ENCODE results near the gene NRM. TPM values are rescaled to one million over a fixed set of nuclear protein-coding genes. Genes with fewer than 3 reads are reported as not detected.

Gene NRM
- total and polyA plus RNA-seq, 2 experiments from 2014 or later: 13.8 to 33.8 TPM

GRCh38 chr6:30657454-30657853 is 33.3 kb downstream of the NRM start (continued):
- TF ChIP-seq CTCF (conservative IDR thresholded peaks at IDR 0.05; ENCODE audit: low read depth in 2 of 2): no peak
- TF ChIP-seq NANOG (IDR thresholded peaks at IDR 0.05; ENCODE audit: borderline replicate concordance): no peak
- no peak for TF ChIP-seq CREB1 (CRISPR knock-in tag; IDR thresholded peaks at IDR 0.05; ENCODE audit: low read depth)

GRCh38 chr6:30656513-30656912 is 34.3 kb downstream of the NRM start:
- H3F3A ChIP-seq (replicated peaks; ENCODE audit: low read depth): peaks cover 7% of the 10 kb centered on the region; the same call in 1 of the 2 replicates
- H3K4me1 ChIP-seq (ENCODE audit: insufficient read depth): no peaks in the 10 kb centered on the region
- H3K79me2 ChIP-seq (replicated peaks; ENCODE audit: insufficient read depth): no peaks in the 10 kb centered on the region
- peaks cover 25% of the 10 kb centered on the region for H3K36me3 ChIP-seq (ENCODE audit: insufficient read depth)
- no peaks in the 10 kb centered on the region for H3K27me3 ChIP-seq (ENCODE audit: insufficient read depth)
- no peaks in the 10 kb centered on the region for H3K9me2 ChIP-seq (ENCODE audit: insufficient read depth)
- H3K4me2 ChIP-seq: no peak overlapping the region
- Mint-ChIP-seq H3K27ac (no peak overlapping the region), H3K9me3 (no peaks in the 10 kb centered on the region), H3K4me3 (no peak overlapping the region), H3K27me3 (ENCODE audit: insufficient read depth, low read depth, poor library complexity) (peaks cover 9% of the 10 kb centered on the region), H3K4me1 (no peaks in the 10 kb centered on the region), H3K36me3 (ENCODE audit: low read depth) (peaks cover 79% of the 10 kb centered on the region)
- DNase-seq (ENCODE audit: low spot score) (no peak), ATAC-seq (no peak)
- peaks cover 6% of the 10 kb centered on the region; the same call in 1 of the 2 replicates for H4K20me1 ChIP-seq (replicated peaks; ENCODE audit: insufficient read depth)
- H2AFZ ChIP-seq: no peak overlapping the region
- H3K4me3 ChIP-seq: no peak overlapping the region
- no peak overlapping the region for H3K27ac ChIP-seq (ENCODE audit: low read depth)
- TF ChIP-seq POLR2AphosphoS5 (IDR thresholded peaks at IDR 0.05; ENCODE audit: low read depth) (no peak), JUNB (IDR thresholded peaks at IDR 0.05; ENCODE audit: unreplicated experiment) (no peak), REST (IDR thresholded peaks at IDR 0.05; ENCODE audit: unreplicated experiment) (no peak), ZNF462 (CRISPR knock-in tag; IDR thresholded peaks at IDR 0.05) (no peak), CREB1 (CRISPR knock-in tag; IDR thresholded peaks at IDR 0.05; ENCODE audit: low read depth) (no peak), NANOG (IDR thresholded peaks at IDR 0.05; ENCODE audit: borderline replicate concordance) (no peak), CTCF (conservative IDR thresholded peaks at IDR 0.05; ENCODE audit: low read depth in 2 of 2) (no peak), ETS1 (IDR thresholded peaks at IDR 0.05) (no peak), ZNF331 (CRISPR knock-in tag; IDR thresholded peaks at IDR 0.05; ENCODE audit: low read depth) (no peak), EZH2phosphoT487 (IDR thresholded peaks at IDR 0.05; ENCODE audit: unreplicated experiment) (no peak)
